SK-N-SH (cell line): ENCODE results near the gene CALML4.
"Not testable (repeated sequence)": the region's sequence is repeated elsewhere in the genome, so short reads cannot be mapped to it uniquely, and the experiment has no call there.

ENCODE experiments used
- CHD2 ChIP-seq: fragments of 150-350 bp; IDR thresholded peaks from 2 replicates; pipeline ENCODE4 v1.6.1; 2018; ENCODE audit warnings: low read length; ENCODE audit not compliant: partially characterized antibody
- JUND ChIP-seq: IDR thresholded peaks from 2 replicates; pipeline ENCODE4 v1.4.0; 2012
- MXI1 ChIP-seq: IDR thresholded peaks from 2 replicates; pipeline ENCODE4 v1.6.1; 2012; ENCODE audit warnings: mild to moderate bottlenecking, low read depth, low read length, improper control_type of control experiment
- NFIC ChIP-seq: IDR thresholded peaks from 2 replicates; pipeline ENCODE4 v1.4.0; 2012; ENCODE audit warnings: borderline replicate concordance
- RCOR1 ChIP-seq: fragments of 150-350 bp; IDR thresholded peaks from 2 replicates; pipeline ENCODE4 v1.6.1; 2017; ENCODE audit warnings: antibody characterized with exemption, low read length
- RFX5 ChIP-seq: IDR thresholded peaks from 2 replicates; pipeline ENCODE4 v1.6.1; 2012; ENCODE audit warnings: mild to moderate bottlenecking, improper control_type of control experiment, low read length
- YY1 ChIP-seq: IDR thresholded peaks from 2 replicates; pipeline ENCODE4 v1.4.0; 2012; ENCODE audit warnings: low read depth, mild to moderate bottlenecking
- TF ChIP-seq, protein P1 (sequence below): fragments of 200-600 bp; sonication (generic); IDR thresholded peaks from 2 replicates; pipeline ENCODE4 v1.6.1; 2017; ENCODE audit warnings: antibody characterized with exemption, mild to moderate bottlenecking, moderate library complexity
- TF ChIP-seq, protein P2 (sequence below): fragments of 150-350 bp; IDR thresholded peaks from 2 replicates; pipeline ENCODE4 v1.6.1; 2017; ENCODE audit warnings: antibody characterized with exemption, low read length, low read depth, borderline replicate concordance
- TF ChIP-seq, protein P3 (sequence below): IDR thresholded peaks from 2 replicates; pipeline ENCODE4 v1.4.0; 2012; ENCODE audit warnings: low read depth

DNA sequence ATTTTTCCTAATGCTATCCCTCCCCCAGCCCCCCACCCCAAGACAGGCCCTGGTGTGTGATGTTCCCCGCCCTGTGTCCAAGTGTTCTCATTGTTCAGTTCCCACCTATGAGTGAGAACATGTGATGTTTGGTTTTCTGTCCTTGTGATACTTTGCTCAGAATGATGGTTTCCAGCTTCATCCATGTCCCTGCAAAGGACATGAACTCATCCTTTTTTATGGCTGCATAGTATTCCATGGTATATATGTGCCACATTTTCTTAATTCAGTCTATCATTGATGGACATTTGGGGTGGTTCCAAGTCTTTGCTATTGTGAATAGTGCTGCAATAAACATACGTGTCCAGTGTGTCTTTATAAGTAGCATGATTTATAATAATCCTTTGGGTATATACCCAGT, 33.1 kb downstream of the CALML4 start:
- TF ChIP-seq, protein P1, sequence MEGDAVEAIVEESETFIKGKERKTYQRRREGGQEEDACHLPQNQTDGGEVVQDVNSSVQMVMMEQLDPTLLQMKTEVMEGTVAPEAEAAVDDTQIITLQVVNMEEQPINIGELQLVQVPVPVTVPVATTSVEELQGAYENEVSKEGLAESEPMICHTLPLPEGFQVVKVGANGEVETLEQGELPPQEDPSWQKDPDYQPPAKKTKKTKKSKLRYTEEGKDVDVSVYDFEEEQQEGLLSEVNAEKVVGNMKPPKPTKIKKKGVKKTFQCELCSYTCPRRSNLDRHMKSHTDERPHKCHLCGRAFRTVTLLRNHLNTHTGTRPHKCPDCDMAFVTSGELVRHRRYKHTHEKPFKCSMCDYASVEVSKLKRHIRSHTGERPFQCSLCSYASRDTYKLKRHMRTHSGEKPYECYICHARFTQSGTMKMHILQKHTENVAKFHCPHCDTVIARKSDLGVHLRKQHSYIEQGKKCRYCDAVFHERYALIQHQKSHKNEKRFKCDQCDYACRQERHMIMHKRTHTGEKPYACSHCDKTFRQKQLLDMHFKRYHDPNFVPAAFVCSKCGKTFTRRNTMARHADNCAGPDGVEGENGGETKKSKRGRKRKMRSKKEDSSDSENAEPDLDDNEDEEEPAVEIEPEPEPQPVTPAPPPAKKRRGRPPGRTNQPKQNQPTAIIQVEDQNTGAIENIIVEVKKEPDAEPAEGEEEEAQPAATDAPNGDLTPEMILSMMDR = not testable (repeated sequence)
- TF ChIP-seq, protein P2, sequence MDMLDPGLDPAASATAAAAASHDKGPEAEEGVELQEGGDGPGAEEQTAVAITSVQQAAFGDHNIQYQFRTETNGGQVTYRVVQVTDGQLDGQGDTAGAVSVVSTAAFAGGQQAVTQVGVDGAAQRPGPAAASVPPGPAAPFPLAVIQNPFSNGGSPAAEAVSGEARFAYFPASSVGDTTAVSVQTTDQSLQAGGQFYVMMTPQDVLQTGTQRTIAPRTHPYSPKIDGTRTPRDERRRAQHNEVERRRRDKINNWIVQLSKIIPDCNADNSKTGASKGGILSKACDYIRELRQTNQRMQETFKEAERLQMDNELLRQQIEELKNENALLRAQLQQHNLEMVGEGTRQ = not testable (repeated sequence)
- not testable (repeated sequence) for TF ChIP-seq CHD2, JUND, RFX5, RCOR1, YY1, MXI1, NFIC
- TF ChIP-seq, protein P3, sequence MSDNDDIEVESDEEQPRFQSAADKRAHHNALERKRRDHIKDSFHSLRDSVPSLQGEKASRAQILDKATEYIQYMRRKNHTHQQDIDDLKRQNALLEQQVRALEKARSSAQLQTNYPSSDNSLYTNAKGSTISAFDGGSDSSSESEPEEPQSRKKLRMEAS = not testable (repeated sequence)
